ENCODE results near the gene PPP1R7.

GRCh38 chr2:241225983-241226382 is 75.7 kb downstream of the PPP1R7 start:
- TF ChIP-seq, protein P1, sequence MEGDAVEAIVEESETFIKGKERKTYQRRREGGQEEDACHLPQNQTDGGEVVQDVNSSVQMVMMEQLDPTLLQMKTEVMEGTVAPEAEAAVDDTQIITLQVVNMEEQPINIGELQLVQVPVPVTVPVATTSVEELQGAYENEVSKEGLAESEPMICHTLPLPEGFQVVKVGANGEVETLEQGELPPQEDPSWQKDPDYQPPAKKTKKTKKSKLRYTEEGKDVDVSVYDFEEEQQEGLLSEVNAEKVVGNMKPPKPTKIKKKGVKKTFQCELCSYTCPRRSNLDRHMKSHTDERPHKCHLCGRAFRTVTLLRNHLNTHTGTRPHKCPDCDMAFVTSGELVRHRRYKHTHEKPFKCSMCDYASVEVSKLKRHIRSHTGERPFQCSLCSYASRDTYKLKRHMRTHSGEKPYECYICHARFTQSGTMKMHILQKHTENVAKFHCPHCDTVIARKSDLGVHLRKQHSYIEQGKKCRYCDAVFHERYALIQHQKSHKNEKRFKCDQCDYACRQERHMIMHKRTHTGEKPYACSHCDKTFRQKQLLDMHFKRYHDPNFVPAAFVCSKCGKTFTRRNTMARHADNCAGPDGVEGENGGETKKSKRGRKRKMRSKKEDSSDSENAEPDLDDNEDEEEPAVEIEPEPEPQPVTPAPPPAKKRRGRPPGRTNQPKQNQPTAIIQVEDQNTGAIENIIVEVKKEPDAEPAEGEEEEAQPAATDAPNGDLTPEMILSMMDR (IDR thresholded peaks at IDR 0.05), result no peak
- no peak for TF ChIP-seq USF2 (IDR thresholded peaks at IDR 0.05; ENCODE audit: borderline replicate concordance, low read depth, low read length)
- TF ChIP-seq, protein P2, sequence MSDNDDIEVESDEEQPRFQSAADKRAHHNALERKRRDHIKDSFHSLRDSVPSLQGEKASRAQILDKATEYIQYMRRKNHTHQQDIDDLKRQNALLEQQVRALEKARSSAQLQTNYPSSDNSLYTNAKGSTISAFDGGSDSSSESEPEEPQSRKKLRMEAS (IDR thresholded peaks at IDR 0.05; ENCODE audit: low read depth), result no peak
- TF ChIP-seq NRF1 (IDR thresholded peaks at IDR 0.05; ENCODE audit: low read depth, low read length), result no peak
- TF ChIP-seq GABPA (IDR thresholded peaks at IDR 0.05; ENCODE audit: low read depth), result no peak
- no peak for TF ChIP-seq MXI1 (IDR thresholded peaks at IDR 0.05; ENCODE audit: low read depth, low read length)
- TF ChIP-seq PBX3 (IDR thresholded peaks at IDR 0.05), result no peak
- no peak for TF ChIP-seq EZH2phosphoT487 (IDR thresholded peaks at IDR 0.05; ENCODE audit: borderline replicate concordance, low read depth)
